K562 (cell line): Measurements from ENCODE around the gene CENPP. TPM values are rescaled to one million over a fixed set of nuclear protein-coding genes. Genes with fewer than 3 reads are reported as not detected.

Source experiments
- ATAC-seq: fragments of 200-7000 bp; cut with Tn5 transposase; 3 replicates; pipeline ENCODE4 v1.9.1; 2020; ENCODE audit warnings: moderate library complexity
- BruUV-seq: library from RNA; stranded (reverse); fragments of 400-500 nt; replicated peaks from 2 replicates; lab custom pipeline; 2021; lab: Mats Ljungman, UMichigan
- CTCF ChIA-PET: fragments of 300-600 bp; formaldehyde crosslinking; extraction: SDS; loops from one replicate; lab custom pipeline; 2021; ENCODE audit warnings: low intra/inter-chr PET ratio; lab: Yijun Ruan, JAX
- POLR2A ChIA-PET: fragments of 300-600, 350-650 bp; sonication (Branson Sonifier 250); formaldehyde crosslinking; extraction: SDS; loops from one replicate; lab custom pipeline; 2021; ENCODE audit warnings: antibody characterized with exemption, inconsistent platforms; lab: Yijun Ruan, JAX
- DNase-seq, 4 experiments: peaks; one replicate each; pipeline versions ENCODE4 v3.0.0 to v3.0.0-alpha.2; 2011 to 2018; ENCODE audit warnings: low spot score in 3 of 4, mixed read lengths in 3 of 4; ENCODE audit errors: extremely low read depth in 1 of 4
- FAIRE-seq: peaks from 2 replicates; lab custom pipeline; 2011; peaks lifted over from hg19 to GRCh38; lab: Jason Lieb, UNC
- H2AFZ ChIP-seq: 2 replicates; pipeline ENCODE4 v1.6.0; 2011; ENCODE audit warnings: low read depth, low read length, control low read depth, inconsistent platforms
- H3K27ac ChIP-seq: fragments of 200-600 bp; 3 replicates; pipeline ENCODE4 v1.8.0; 2011; ENCODE audit warnings: low read depth, mild to moderate bottlenecking, control low read depth, inconsistent platforms, low read length, moderate library complexity, mixed read lengths; ENCODE audit errors: extremely low read depth
- H3K27me3 ChIP-seq, 2 experiments: fragments of 300-600 bp in 1 of 2; 2 replicates in 1 of 2; 3 replicates in 1 of 2; pipeline versions ENCODE4 v1.6.0 to v1.8.0; 2011; ENCODE audit warnings: inconsistent platforms in 2 of 2, low read length in 2 of 2, mild to moderate bottlenecking in 1 of 2, mixed read lengths in 1 of 2, moderate library complexity in 1 of 2; ENCODE audit not compliant: control insufficient read depth in 2 of 2, insufficient read depth in 2 of 2
- H3K36me3 ChIP-seq: fragments of 300-600 bp; 3 replicates; pipeline ENCODE4 v1.8.0; 2011; ENCODE audit warnings: mild to moderate bottlenecking, low read length, inconsistent platforms; ENCODE audit not compliant: control insufficient read depth, insufficient read depth
- H3K4me1 ChIP-seq, 2 experiments: fragments of 200-600 bp in 1 of 2; replicated peaks in 1 of 2; 2 replicates in 1 of 2; 3 replicates in 1 of 2; pipeline versions ENCODE4 v1.5.1 to v1.8.0; 2011; ENCODE audit warnings: inconsistent platforms in 2 of 2, low read length in 2 of 2, mild to moderate bottlenecking in 1 of 2, mixed read lengths in 1 of 2, moderate library complexity in 1 of 2; ENCODE audit not compliant: control insufficient read depth in 2 of 2, insufficient read depth in 2 of 2
- H3K4me2 ChIP-seq: 2 replicates; pipeline ENCODE4 v1.6.1; 2011; ENCODE audit warnings: low read length, control low read depth, inconsistent platforms, mixed read lengths; ENCODE audit not compliant: insufficient read depth
- H3K4me3 ChIP-seq: fragments of 200-600 bp; sonication (generic), shearing (Covaris generic); 2 replicates; pipeline ENCODE4 v1.5.1; 2016; ENCODE audit warnings: control low read depth, inconsistent platforms
- H3K79me2 ChIP-seq: fragments of 200-600 bp; 3 replicates; pipeline ENCODE4 v1.8.0; 2011; ENCODE audit warnings: low read length, inconsistent platforms; ENCODE audit not compliant: control insufficient read depth, insufficient read depth
- H3K9ac ChIP-seq, 2 experiments: 2 replicates each; pipeline versions ENCODE4 v1.6.0 to v1.6.1; 2011; ENCODE audit warnings: low read depth in 2 of 2, low read length in 2 of 2, control low read depth in 1 of 2, inconsistent platforms in 1 of 2, mild to moderate bottlenecking in 1 of 2, mixed read lengths in 1 of 2; ENCODE audit not compliant: insufficient read depth in 1 of 2
- H3K9me1 ChIP-seq: one replicate; pipeline ENCODE4 v1.6.0; 2011; ENCODE audit warnings: inconsistent platforms, mild to moderate bottlenecking, low read length, moderate library complexity; ENCODE audit not compliant: control insufficient read depth, insufficient read depth
- H3K9me3 ChIP-seq: replicated peaks from 2 replicates; pipeline ENCODE4 v1.5.1; 2011; ENCODE audit warnings: low read depth, low read length, inconsistent platforms; ENCODE audit not compliant: control insufficient read depth, insufficient read depth
- H4K20me1 ChIP-seq: replicated peaks from 2 replicates; pipeline ENCODE4 v1.6.1; 2011; ENCODE audit warnings: low read length, inconsistent platforms, mixed read lengths; ENCODE audit not compliant: control insufficient read depth, insufficient read depth
- CBFB ChIP-seq: sonication (generic); formaldehyde crosslinking; IDR thresholded peaks from 2 replicates; pipeline ENCODE4 v1.4.0; 2020; ENCODE audit warnings: mild to moderate bottlenecking, missing genetic modification reagents
- WGBS: fragments of 100-300 bp; shearing (Covaris generic); methylation state at CpG from one replicate; pipeline ENCODE4 v1.1.6; 2016; ENCODE audit warnings: low coverage, mixed read lengths; ENCODE audit not compliant: insufficient coverage; ENCODE audit errors: missing lambda C conversion rate; 5-methylcytosine and 5-hydroxymethylcytosine counted together
- in situ Hi-C: fragments of 300-500 bp; cut with MboI; formaldehyde crosslinking; loops from 4 replicates; pipeline ENCODE4 v1.15.0; 2018; ENCODE audit warnings: inconsistent platforms, mixed read lengths
- intact Hi-C: fragments of 100-400 bp; cut with micrococcal nuclease; formaldehyde crosslinking; loops from 2 replicates; pipeline ENCODE4 v1.14.2; 2022
- polyA plus RNA-seq, 8 experiments: library from polyadenylated mRNA; depleted of rRNA in 4 of 8; stranded (reverse) in 5 of 8; unstranded in 3 of 8; fragments of >200 nt; fragmentation: Nextera tagmentation in 2 of 8; fragmentation: Illumina TruSeq in 1 of 8; extraction: Ambion mirVana in 2 of 8; extraction: Trizol in 1 of 8; gene quantifications; 2 replicates each; pipeline versions ENCODE4 v1.2.1 to v1.2.3, GENCODE V29; 2011 to 2014; ENCODE audit warnings: inconsistent platforms in 1 of 8, missing spikeins in 1 of 8
- total RNA-seq, 7 experiments: library from RNA; depleted of rRNA in 6 of 7; stranded (reverse); fragments of >200 nt in 6 of 7; fragmentation: Illumina TruSeq in 2 of 7; extraction: Trizol in 2 of 7; gene quantifications; 2 replicates each; pipeline versions ENCODE4 v1.2.1 to v1.2.3, GENCODE V29; 2011 to 2021; ENCODE audit warnings: low replicate concordance in 1 of 7
- TF ChIP-seq, protein P1 (sequence below): sonication (generic); formaldehyde crosslinking; IDR thresholded peaks from 2 replicates; pipeline ENCODE4 v1.8.1; 2022; ENCODE audit warnings: missing genetic modification reagents

CENPP gene
- total and polyA plus RNA-seq, 9 of the 15 experiments (the other 6 are each of a cell fraction or from before 2014, with no cell fraction given), result 8.0 to 28.5 (median 17.9) TPM

DNA sequence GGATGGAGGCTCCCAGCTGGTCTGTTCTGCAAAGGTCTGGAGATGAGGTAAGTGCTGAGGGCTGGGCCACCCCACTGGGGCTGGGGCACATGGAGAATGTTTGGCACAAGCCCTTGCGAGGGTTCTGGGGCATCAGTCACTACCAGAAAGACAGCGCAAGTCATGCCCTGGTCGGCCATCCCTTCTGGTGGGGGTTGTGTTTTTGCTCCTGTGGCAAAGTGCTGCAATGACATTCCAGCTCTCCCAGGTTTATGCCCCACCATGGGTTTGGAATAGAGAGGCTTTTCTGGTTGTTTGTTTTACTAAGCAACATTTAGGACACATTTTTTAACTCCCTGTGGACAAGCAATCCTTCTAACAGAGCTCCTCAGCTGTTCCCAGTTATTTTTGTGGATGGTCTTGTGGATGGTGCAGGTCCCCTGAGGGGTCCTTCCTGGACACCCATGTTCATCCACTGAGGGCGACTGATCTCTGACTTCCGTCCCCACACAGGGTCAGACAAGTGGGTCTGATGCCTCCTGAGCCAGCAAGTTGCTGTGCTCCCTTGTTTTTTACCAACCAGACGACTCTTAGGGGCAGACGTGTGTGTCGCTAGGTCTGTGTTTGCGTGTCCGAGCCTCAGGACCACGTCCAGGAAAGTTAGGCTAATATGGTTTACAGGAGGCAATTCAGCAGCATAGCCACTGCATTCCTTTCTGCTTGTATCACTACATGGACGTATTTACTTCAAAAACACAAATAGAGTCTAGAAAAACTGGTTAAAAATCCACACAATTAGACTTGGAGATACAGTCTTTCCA, 274.9 kb downstream of the CENPP start:
- Histone ChIP-seq H3K9me3 (no peaks in the 10 kb centered on the region; the same call in 1 of the 2 replicates), H3K4me1 (no peaks in the 10 kb centered on the region), H2AFZ (no peak overlapping the region), H3K27ac (no peak overlapping the region), H3K79me2 (no peaks in the 10 kb centered on the region), H3K27me3 (no peaks in the 10 kb centered on the region), H3K9ac (0 out of 4 replicates have a peak overlapping the region, but pooled peaks of 1 of the 2 experiments have one; percentile 39), H3K4me3 (no peak overlapping the region), H3K4me2 (no peak overlapping the region), H4K20me1 (no peaks in the 10 kb centered on the region), H3K9me1 (no peaks in the 10 kb centered on the region), H3K36me3 (no peaks in the 10 kb centered on the region)
- intact Hi-C loops (no loop called here), in situ Hi-C loops (no loop called here)
- ChIA-PET POLR2A (interaction anchor here (0.6 to 1.2 kb wide), 3 partner anchors 7 to 313 kb away, joined by 3 to 6 read pairs (median 3); no protein-coding TSS in a partner anchor), CTCF (no interaction called here)
- 61% methylated on average over 12 of the region's 12 CpGs for WGBS
- no TSS peak for BruUV-seq
- FAIRE-seq (no peak), DNase-seq (no peak), ATAC-seq (no peak)
- TF ChIP-seq, protein P1, sequence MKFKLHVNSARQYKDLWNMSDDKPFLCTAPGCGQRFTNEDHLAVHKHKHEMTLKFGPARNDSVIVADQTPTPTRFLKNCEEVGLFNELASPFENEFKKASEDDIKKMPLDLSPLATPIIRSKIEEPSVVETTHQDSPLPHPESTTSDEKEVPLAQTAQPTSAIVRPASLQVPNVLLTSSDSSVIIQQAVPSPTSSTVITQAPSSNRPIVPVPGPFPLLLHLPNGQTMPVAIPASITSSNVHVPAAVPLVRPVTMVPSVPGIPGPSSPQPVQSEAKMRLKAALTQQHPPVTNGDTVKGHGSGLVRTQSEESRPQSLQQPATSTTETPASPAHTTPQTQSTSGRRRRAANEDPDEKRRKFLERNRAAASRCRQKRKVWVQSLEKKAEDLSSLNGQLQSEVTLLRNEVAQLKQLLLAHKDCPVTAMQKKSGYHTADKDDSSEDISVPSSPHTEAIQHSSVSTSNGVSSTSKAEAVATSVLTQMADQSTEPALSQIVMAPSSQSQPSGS (CRISPR knock-in tag), result no peak
- TF ChIP-seq CBFB (CRISPR knock-in tag), result no peak
